Caco-2 (cell line): Measurements from ENCODE around the gene TSPAN14. TPM values are rescaled to one million over a fixed set of nuclear protein-coding genes. Genes with fewer than 3 reads are reported as not detected.

ENCODE experiments used
- BruUV-seq: library from RNA; stranded (reverse); fragments of 400-500 nt; replicated peaks from 2 replicates; lab custom pipeline; 2021; lab: Mats Ljungman, UMichigan
- CTCF ChIA-PET: fragments of 300-600 bp; sonication (Branson Sonifier 250); formaldehyde crosslinking; loops from one replicate; lab custom pipeline; 2022; ENCODE audit warnings: antibody characterized with exemption; lab: Charles Lee
- POLR2A ChIA-PET: fragments of 300-600 bp; sonication (Branson Sonifier 250); formaldehyde crosslinking; loops from one replicate; lab custom pipeline; 2022; ENCODE audit warnings: antibody characterized with exemption; lab: Charles Lee
- DNase-seq, 2 experiments: peaks; one replicate each; pipeline versions ENCODE4 v3.0.0 to v3.0.0-alpha.2; 2020 to 2022
- H3K27me3 ChIP-seq: replicated peaks from 2 replicates; pipeline ENCODE4 v1.6.0; 2011; ENCODE audit warnings: low read length; ENCODE audit not compliant: control insufficient read depth, insufficient read depth
- H3K36me3 ChIP-seq: 2 replicates; pipeline ENCODE4 v1.5.1; 2011; ENCODE audit warnings: low read length; ENCODE audit not compliant: control insufficient read depth, insufficient read depth
- H3K4me1 ChIP-seq: fragments of 250-450 bp; sonication (Bioruptor Pico); 2 replicates; pipeline ENCODE4 v1.5.1; 2020; ENCODE audit warnings: mild to moderate bottlenecking
- H3K4me3 ChIP-seq: 2 replicates; pipeline ENCODE4 v1.5.1; 2011; ENCODE audit warnings: low read depth, mild to moderate bottlenecking, control low read depth, low read length
- H3K9me3 ChIP-seq: fragments of 250-450 bp; sonication (Bioruptor Pico); 2 replicates; pipeline ENCODE4 v1.5.1; 2020; ENCODE audit warnings: mild to moderate bottlenecking, moderate library complexity
- H3K27ac Mint-ChIP-seq: one replicate; pipeline ENCODE4 v1.8.0; 2022; ENCODE audit warnings: mixed read lengths; ENCODE audit not compliant: unreplicated experiment
- H3K27me3 Mint-ChIP-seq: one replicate; pipeline ENCODE4 v1.8.0; 2022; ENCODE audit warnings: mixed read lengths; ENCODE audit not compliant: insufficient read depth, unreplicated experiment
- H3K36me3 Mint-ChIP-seq: one replicate; pipeline ENCODE4 v1.8.0; 2022; ENCODE audit warnings: mild to moderate bottlenecking, mixed read lengths; ENCODE audit not compliant: insufficient read depth, unreplicated experiment
- H3K4me1 Mint-ChIP-seq: one replicate; pipeline ENCODE4 v1.8.0; 2022; ENCODE audit warnings: low read depth, mixed read lengths; ENCODE audit not compliant: unreplicated experiment
- H3K4me3 Mint-ChIP-seq: one replicate; pipeline ENCODE4 v1.8.0; 2022; ENCODE audit warnings: mild to moderate bottlenecking, moderate library complexity, mixed read lengths; ENCODE audit not compliant: unreplicated experiment
- H3K9me3 Mint-ChIP-seq: one replicate; pipeline ENCODE4 v1.8.0; 2022; ENCODE audit warnings: mixed read lengths; ENCODE audit not compliant: unreplicated experiment
- CTCF ChIP-seq, 2 experiments: fragments of 200-600 bp in 1 of 2; IDR thresholded peaks; 1 replicate in 1 of 2; 2 replicates in 1 of 2; pipeline versions ENCODE4 v1.5.1 to v1.8.0; 2011 to 2022; ENCODE audit warnings: antibody characterized with exemption in 1 of 2, control low read depth in 1 of 2, inconsistent platforms in 1 of 2, low read depth in 1 of 2, low read length in 1 of 2, mild to moderate bottlenecking in 1 of 2, moderate library complexity in 1 of 2; ENCODE audit not compliant: insufficient read depth in 1 of 2, severe bottlenecking in 1 of 2, unreplicated experiment in 1 of 2
- intact Hi-C: fragments of 100-400 bp; cut with micrococcal nuclease; formaldehyde crosslinking; loops from one replicate; pipeline ENCODE4 v1.10.0; 2022; ENCODE audit not compliant: unreplicated experiment
- total RNA-seq: library from RNA; stranded (reverse); gene quantifications from 2 replicates; pipeline ENCODE4 v1.2.3, GENCODE V29; 2022

The TSPAN14 gene
- total RNA-seq, 1 experiment from 2014 or later: 140 TPM

- Mint-ChIP-seq H3K4me1 (peaks cover 56% of the 10 kb centered on the region), H3K27me3 (no peaks in the 10 kb centered on the region), H3K36me3 (peaks cover 8% of the 10 kb centered on the region), H3K4me3 (no peak overlapping the region), H3K27ac (peak overlapping the region; percentile 23), H3K9me3 (no peaks in the 10 kb centered on the region)
- ChIA-PET POLR2A (no interaction called here), CTCF (no interaction called here)
- BruUV-seq: no TSS peak
- no peak for DNase-seq
- Histone ChIP-seq H3K36me3 (no peaks in the 10 kb centered on the region; the same call in 1 of the 2 replicates), H3K4me3 (no peak overlapping the region), H3K4me1 (peaks cover 49% of the 10 kb centered on the region), H3K27me3 (no peaks in the 10 kb centered on the region), H3K9me3 (no peaks in the 10 kb centered on the region)
- intact Hi-C loops: no loop called here
- TF ChIP-seq CTCF (IDR thresholded peaks at IDR 0.05; ENCODE audit: insufficient read depth in 1 of 2, low read depth in 1 of 2, low read length in 1 of 2, severe bottlenecking in 1 of 2, unreplicated experiment in 1 of 2): no peak
These were observed 40.7 kb upstream of the TSPAN14 start for GRCh38 chr10:80413271-80413996.

DNA sequence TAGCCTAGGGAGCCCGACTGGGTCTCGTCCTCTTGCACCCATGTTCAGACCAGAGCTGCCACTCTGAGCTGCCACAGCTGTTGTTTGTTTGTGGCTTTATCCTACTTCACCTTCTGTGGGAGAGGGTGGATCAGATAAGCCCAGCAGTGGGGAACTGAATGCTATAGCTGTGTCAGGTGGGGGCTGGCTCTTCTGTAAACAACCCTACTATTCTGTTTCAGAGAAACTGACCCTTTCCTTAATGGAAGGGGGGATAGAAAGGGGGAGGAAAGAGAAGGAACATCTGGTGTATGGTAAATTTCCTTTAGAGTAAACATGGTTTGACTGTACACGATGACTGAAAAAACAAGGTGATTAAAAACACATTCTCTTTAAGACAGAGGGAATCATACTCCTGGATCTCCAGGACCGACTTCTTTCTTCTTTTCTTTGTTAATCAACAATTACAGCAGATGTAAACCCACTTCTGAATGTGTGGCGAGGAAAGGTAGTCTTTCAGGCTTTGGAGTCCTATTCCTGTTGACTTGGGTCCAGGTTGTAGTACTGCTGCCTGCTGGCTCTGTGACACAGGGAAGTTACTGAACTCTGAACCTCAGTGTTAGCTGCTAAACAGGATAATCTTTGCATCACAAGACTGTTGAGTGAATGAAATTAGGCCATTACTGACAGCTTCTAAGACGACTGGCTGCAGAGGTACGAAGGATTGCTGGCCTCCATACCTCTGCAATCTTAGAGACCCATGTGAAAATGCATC lies 39.8 kb upstream of the TSPAN14 start:
- Histone ChIP-seq H3K4me1 (peaks cover 48% of the 10 kb centered on the region), H3K36me3 (no peaks in the 10 kb centered on the region; the same call in 1 of the 2 replicates), H3K9me3 (no peaks in the 10 kb centered on the region), H3K27me3 (no peaks in the 10 kb centered on the region), H3K4me3 (no peak overlapping the region)
- no peaks in the 10 kb centered on the region for H3K27me3 Mint-ChIP-seq
- peaks cover 6% of the 10 kb centered on the region for H3K36me3 Mint-ChIP-seq
- H3K4me1 Mint-ChIP-seq: peaks cover 59% of the 10 kb centered on the region
- no peak for TF ChIP-seq CTCF (IDR thresholded peaks at IDR 0.05; ENCODE audit: insufficient read depth in 1 of 2, low read depth in 1 of 2, low read length in 1 of 2, severe bottlenecking in 1 of 2, unreplicated experiment in 1 of 2)
- no peak for DNase-seq
- intact Hi-C loops: no loop called here
- no TSS peak for BruUV-seq
- H3K9me3 Mint-ChIP-seq: no peaks in the 10 kb centered on the region
- CTCF ChIA-PET: no interaction called here
- H3K27ac Mint-ChIP-seq: peak overlapping the region; percentile 23
- no peak overlapping the region for H3K4me3 Mint-ChIP-seq
- POLR2A ChIA-PET: no interaction called here

DNA sequence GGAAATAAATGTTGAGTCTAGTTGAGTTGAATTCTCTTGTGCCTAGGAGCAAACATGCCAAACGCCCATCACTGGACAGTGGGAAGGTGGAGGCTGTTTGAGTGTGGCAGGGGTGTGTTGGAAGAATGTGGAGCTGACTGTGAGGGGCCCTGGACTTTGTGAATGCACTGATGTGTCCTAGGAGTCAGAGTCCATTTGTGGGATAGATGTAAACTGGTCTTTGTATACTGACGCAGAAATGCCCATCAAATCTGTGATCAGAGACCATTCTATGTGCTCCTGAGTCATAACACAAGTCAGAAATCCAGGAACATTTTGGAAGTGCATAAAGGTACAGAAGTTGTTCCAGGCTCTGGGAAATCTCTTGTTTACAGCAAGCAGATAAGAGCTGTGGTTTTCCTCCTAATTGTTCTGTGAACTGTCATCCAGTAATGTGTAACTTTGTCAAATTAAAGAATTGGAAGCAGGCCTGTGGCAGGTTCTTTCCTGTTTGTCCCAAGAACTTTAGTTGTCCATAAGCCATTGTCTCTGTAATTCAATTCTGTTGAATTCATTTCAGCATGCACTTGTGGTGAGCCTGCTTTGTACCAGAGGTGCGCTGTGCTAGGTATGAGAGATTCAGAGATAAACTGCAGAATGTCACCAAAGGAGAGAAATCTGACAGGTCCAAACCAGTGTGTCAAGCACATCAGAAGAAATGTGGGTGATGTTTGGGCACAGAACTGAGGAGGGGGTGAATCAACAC lies 38.2 kb upstream of the TSPAN14 start:
- no peak overlapping the region for H3K27ac Mint-ChIP-seq
- no TSS peak for BruUV-seq
- H3K36me3 Mint-ChIP-seq: peaks cover 6% of the 10 kb centered on the region
- TF ChIP-seq CTCF (IDR thresholded peaks at IDR 0.05; ENCODE audit: insufficient read depth in 1 of 2, low read depth in 1 of 2, low read length in 1 of 2, severe bottlenecking in 1 of 2, unreplicated experiment in 1 of 2): no peak
- no peak overlapping the region for H3K4me3 ChIP-seq
- peaks cover 40% of the 10 kb centered on the region for H3K4me1 ChIP-seq
- no peak for DNase-seq
- H3K4me1 Mint-ChIP-seq: peaks cover 59% of the 10 kb centered on the region
- CTCF ChIA-PET: no interaction called here
- H3K9me3 ChIP-seq: no peaks in the 10 kb centered on the region
- POLR2A ChIA-PET: no interaction called here
- no peaks in the 10 kb centered on the region for H3K9me3 Mint-ChIP-seq
- H3K36me3 ChIP-seq: no peaks in the 10 kb centered on the region
- H3K4me3 Mint-ChIP-seq: no peak overlapping the region
- intact Hi-C loops: no loop called here
- no peaks in the 10 kb centered on the region for H3K27me3 ChIP-seq
- H3K27me3 Mint-ChIP-seq: no peaks in the 10 kb centered on the region
